OCI-LY7 (cell line): ENCODE results near the gene TLR6.

Experiments used
- CTCF ChIP-seq: fragments of 200-600 bp; sonication (generic); conservative IDR thresholded peaks from 2 replicates; pipeline ENCODE4 v1.5.1; 2014; ENCODE audit warnings: mild to moderate bottlenecking, antibody characterized with exemption, low read length, moderate library complexity, mixed read lengths
- EZH2phosphoT487 ChIP-seq: fragments of 200-600 bp; sonication (generic); IDR thresholded peaks from 2 replicates; pipeline ENCODE4 v1.6.1; 2018; ENCODE audit warnings: low read depth, borderline replicate concordance, mild to moderate bottlenecking, mixed run types, antibody characterized with exemption, low read length, moderate library complexity, mixed read lengths

GRCh38 chr4:38781854-38782261 lies 74.8 kb downstream of the TLR6 start:
- TF ChIP-seq CTCF (no peak), EZH2phosphoT487 (no peak)
